ENCODE measurements around the gene CRB1. TPM values are rescaled to one million over a fixed set of nuclear protein-coding genes. Genes with fewer than 3 reads are reported as not detected.

The CRB1 gene
- total and polyA plus RNA-seq, 9 of the 15 experiments (the other 6 are each of a cell fraction or from before 2014, with no cell fraction given): 0.04 to 0.10 TPM; not detected in 7

- TF ChIP-seq, protein P1, sequence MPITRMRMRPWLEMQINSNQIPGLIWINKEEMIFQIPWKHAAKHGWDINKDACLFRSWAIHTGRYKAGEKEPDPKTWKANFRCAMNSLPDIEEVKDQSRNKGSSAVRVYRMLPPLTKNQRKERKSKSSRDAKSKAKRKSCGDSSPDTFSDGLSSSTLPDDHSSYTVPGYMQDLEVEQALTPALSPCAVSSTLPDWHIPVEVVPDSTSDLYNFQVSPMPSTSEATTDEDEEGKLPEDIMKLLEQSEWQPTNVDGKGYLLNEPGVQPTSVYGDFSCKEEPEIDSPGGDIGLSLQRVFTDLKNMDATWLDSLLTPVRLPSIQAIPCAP (CRISPR knock-in tag; IDR thresholded peaks at IDR 0.05; ENCODE audit: borderline replicate concordance): no peak
- TF ChIP-seq ZNF239 (CRISPR knock-in tag; IDR thresholded peaks at IDR 0.05) (no peak), FIP1L1 (IDR thresholded peaks at IDR 0.05; ENCODE audit: low read depth, low read length, poor library complexity, severe bottlenecking) (no peak), TAF15 (IDR thresholded peaks at IDR 0.05; ENCODE audit: low read depth, low read length) (no peak), FOXJ3 (CRISPR knock-in tag; IDR thresholded peaks at IDR 0.05) (no peak), ASH1L (IDR thresholded peaks at IDR 0.05; ENCODE audit: borderline replicate concordance, low read depth, partially characterized antibody) (no peak), HDGF (IDR thresholded peaks at IDR 0.05) (no peak)
- TF ChIP-seq, protein P2, sequence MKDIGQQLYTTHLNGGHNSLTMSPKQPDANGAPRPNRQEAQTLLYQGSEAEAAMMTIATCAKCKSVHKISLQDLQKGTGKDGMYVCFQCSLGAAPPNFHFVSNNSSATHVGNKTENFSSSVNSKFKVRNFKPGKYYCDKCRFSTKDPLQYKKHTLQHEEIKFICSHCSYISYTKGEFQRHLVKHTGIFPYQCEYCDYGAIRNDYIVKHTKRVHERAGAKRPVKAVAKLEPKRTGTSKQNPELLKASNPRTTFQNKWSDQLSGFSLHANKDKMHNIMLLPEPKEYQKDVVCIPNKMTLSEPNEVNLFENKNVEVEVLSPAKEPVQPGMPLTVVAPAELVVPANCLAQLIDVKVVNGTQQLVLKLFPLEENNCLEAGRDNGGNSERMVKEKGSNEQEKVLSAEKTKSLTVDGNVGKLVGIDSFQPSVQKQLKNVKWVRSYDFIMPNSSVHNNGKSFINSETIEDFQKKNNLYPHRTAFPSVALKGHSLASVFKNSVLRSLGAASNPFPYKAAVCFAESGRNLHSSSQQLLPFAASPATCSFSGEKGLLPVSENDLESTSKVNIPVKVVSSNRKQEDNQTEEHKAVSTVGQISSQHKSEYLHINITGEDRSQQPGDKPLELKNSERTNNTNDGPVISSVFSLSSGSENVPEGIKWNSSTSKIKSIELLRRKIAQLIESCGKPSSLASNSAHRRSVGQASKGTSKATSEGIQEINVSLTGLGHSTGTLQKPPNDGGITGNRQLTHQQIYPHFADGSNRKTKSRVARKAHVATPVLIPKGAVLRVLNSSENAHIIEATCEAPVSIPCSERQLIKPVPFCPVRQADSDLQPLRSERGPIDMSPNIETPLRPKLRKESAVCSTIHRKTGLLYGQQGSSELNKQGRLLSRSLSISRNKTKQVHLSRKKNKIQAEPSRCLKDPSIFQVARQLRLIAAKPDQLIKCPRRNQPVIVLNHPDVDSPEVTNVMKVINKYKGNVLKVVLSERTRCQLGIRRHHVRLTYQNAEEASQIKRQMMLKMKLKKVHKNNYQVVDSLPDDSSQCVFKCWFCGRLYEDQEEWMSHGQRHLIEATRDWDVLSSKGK (CRISPR knock-in tag; IDR thresholded peaks at IDR 0.05): no peak
Measured at GRCh38 chr1:197367627-197368026, 99.6 kb downstream of the CRB1 start (continued).
